Measurements from ENCODE around the gene LPP. TPM values are rescaled to one million over a fixed set of nuclear protein-coding genes. Genes with fewer than 3 reads are reported as not detected.

The LPP gene
- total RNA-seq, 1 donor, result 92.1 TPM

DNA sequence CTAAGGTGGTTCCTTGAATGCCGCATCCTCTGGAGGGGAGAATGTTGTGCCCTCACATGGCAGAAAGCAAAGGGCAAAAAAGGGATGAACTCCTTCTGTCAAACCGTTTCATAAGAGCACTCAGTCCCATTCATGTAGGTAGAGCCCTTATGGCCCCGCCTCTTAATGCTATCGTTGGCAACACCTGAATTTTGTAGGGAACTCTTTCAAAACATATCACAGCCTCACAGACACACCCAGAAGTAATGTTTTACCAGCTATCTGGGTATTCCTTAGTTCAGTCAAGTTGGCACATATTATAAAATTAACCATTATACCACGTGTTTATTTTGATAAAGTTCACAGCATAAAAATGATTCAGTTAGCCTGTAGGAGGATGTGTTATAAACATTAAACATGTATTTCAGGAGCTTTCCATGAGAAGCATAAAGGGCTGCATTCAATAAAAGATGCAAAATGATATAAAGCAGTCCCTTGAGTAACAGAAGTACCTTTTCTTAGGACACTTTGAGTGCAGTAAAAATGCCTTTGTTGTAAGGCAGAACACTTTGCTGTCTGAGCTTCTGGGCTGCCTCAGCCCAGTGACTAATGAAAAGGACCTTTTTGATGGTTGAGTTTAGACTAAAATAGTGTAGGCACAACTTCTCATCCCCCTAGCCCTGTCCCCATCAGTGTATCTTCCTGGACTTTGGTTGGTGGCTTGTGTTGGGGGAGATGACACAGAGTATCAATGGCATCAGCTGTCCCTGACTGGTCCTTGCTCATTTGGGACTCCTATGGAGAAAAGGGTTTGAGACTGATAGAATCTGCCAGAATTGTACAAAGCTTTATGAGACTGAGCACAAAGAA, 754.3 kb downstream of the LPP start:
- no peak for DNase-seq (ENCODE audit: low read depth)
- no peak for TF ChIP-seq CTCF (IDR thresholded peaks at IDR 0.05; ENCODE audit: insufficient read depth, low read length)
- no peak overlapping the region for H3K4me3 ChIP-seq (ENCODE audit: low read depth, low read length)

DNA sequence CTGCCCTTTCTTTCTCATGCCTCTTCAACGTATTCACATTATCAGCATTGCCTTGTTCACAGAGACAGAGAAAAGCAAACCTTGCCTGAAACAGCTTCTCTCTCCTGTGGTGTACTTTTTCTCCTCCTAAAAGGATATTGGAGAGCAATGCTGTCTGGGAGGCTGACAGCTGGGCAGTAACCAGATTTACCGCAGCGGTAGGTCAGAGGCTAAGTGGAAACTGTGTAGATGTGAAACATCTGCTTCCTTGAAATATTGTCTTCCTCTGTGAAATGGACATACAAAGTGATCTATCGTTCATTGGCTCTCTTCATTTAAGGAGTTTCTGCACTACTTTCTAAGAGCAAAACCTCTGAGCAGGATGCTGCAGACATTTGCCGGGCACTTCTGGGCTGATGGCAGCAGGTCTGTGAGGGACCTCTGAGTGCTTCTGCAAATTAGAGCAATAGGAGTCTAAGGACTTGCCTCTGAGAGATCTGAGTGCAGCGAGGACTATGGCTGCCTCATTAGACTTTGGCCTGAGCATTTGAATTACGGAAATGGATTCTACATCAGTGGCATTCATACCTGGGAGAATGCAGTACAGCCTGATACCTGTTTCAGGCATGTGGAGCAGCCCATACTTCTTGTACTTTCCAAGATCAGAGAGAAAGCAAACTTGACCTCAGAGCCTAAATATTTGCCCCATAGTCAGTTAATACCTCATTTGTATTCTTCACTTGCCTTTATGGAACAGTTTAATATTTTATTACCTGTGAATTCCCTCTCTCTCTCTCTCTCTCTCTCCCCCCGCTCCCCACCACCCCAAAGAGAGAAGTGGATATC, 757.3 kb downstream of the LPP start:
- TF ChIP-seq CTCF (IDR thresholded peaks at IDR 0.05; ENCODE audit: insufficient read depth, low read length), result no peak
- H3K4me3 ChIP-seq (ENCODE audit: low read depth, low read length), result no peak overlapping the region
- DNase-seq (ENCODE audit: low read depth), result no peak

DNA sequence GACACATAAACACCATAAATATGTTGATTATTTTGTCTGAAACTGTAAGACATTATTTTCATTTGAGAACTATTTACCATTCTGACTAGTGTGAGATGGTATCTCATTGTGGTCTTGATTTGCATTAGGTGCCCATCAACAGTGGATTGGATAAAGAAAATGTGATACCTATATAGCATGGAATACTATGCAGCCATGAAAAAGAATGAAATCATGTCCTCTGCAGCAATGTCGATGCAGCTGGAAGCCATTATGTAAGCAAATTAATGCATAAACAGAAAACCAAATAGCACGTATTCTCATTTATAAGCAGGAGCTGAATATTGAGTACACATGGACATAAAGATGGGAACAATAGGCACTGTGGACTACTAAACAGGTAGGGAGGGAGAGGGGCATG, 759.1 kb downstream of the LPP start:
- no peak for TF ChIP-seq CTCF (IDR thresholded peaks at IDR 0.05; ENCODE audit: insufficient read depth, low read length)
- no peak for DNase-seq (ENCODE audit: low read depth)
- H3K4me3 ChIP-seq (ENCODE audit: low read depth, low read length), result no peak overlapping the region

DNA sequence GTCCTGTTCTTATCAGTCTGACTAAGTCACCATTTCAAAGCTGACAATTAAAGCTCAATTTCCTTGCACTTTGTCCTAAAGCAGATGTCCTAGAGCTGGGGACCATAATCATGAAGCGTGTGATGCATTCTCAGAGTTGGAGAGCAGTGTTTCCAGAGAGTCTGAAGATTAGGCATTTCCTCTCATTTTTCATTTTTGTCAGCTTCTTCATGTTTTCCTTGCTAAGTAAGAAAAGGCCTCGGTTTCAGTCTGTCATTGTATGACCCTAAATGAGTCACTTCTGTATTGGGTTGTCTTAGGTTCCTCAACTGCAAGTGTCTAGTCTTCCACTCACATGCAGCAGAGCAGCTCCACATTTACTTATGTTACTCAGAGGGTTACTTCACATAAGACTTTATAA, 760.6 kb downstream of the LPP start:
- no peak for TF ChIP-seq CTCF (IDR thresholded peaks at IDR 0.05; ENCODE audit: insufficient read depth, low read length)
- DNase-seq (ENCODE audit: low read depth), result peak; percentile 87
- no peak overlapping the region for H3K4me3 ChIP-seq (ENCODE audit: low read depth, low read length)

- no peak overlapping the region for H3K4me3 ChIP-seq (ENCODE audit: low read depth, low read length)
- no peak for TF ChIP-seq CTCF (IDR thresholded peaks at IDR 0.05; ENCODE audit: insufficient read depth, low read length)
- DNase-seq (ENCODE audit: low read depth), result peak; percentile 78
Measured at GRCh38 chr3:188915127-188915526, 761.2 kb downstream of the LPP start.

DNA sequence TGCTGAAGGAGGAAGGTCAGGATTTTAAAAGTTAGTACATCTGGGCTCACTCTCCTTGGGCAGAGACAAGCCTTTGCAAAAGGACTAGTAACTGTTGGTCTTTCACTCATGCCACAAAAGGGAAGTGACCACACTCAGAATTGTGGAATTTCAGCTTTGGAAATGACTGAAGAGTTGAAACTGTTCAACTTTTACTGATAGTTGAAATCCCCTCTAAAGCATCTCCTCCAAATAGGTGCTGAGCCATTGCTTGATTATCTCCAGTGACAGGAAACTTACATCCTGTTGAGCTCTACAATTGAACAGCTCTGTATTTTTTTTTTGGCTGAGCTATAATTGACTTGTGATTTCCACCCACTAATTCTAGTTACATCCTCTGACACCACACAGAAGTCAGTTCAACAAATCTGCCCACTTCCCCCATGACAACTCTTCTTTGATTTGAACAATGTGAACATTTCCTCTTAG, 763.0 kb downstream of the LPP start:
- peak; percentile 32 for DNase-seq (ENCODE audit: low read depth)
- TF ChIP-seq CTCF (IDR thresholded peaks at IDR 0.05; ENCODE audit: insufficient read depth, low read length), result no peak
- H3K4me3 ChIP-seq (ENCODE audit: low read depth, low read length), result no peak overlapping the region

Measured in fibroblast of the aortic adventitia (primary cell).